ENCODE results near the gene DSCAM.

- TF ChIP-seq, protein P1, sequence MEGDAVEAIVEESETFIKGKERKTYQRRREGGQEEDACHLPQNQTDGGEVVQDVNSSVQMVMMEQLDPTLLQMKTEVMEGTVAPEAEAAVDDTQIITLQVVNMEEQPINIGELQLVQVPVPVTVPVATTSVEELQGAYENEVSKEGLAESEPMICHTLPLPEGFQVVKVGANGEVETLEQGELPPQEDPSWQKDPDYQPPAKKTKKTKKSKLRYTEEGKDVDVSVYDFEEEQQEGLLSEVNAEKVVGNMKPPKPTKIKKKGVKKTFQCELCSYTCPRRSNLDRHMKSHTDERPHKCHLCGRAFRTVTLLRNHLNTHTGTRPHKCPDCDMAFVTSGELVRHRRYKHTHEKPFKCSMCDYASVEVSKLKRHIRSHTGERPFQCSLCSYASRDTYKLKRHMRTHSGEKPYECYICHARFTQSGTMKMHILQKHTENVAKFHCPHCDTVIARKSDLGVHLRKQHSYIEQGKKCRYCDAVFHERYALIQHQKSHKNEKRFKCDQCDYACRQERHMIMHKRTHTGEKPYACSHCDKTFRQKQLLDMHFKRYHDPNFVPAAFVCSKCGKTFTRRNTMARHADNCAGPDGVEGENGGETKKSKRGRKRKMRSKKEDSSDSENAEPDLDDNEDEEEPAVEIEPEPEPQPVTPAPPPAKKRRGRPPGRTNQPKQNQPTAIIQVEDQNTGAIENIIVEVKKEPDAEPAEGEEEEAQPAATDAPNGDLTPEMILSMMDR (IDR thresholded peaks at IDR 0.05): no peak
- no peak for TF ChIP-seq POLR2A (IDR thresholded peaks at IDR 0.05)
These were observed 114.5 kb downstream of the DSCAM start for GRCh38 chr21:40732253-40733023.
